NAMALWA (cell line): ENCODE measurements around the gene ETS2.
"Not testable (repeated sequence)": the region's sequence is repeated elsewhere in the genome, so short reads cannot be mapped to it uniquely, and the experiment has no call there.

Experiments used
- DNase-seq: peaks from one replicate; pipeline ENCODE4 v3.0.0-alpha.2; 2015; ENCODE audit warnings: low spot score

ETS2 gene

DNA sequence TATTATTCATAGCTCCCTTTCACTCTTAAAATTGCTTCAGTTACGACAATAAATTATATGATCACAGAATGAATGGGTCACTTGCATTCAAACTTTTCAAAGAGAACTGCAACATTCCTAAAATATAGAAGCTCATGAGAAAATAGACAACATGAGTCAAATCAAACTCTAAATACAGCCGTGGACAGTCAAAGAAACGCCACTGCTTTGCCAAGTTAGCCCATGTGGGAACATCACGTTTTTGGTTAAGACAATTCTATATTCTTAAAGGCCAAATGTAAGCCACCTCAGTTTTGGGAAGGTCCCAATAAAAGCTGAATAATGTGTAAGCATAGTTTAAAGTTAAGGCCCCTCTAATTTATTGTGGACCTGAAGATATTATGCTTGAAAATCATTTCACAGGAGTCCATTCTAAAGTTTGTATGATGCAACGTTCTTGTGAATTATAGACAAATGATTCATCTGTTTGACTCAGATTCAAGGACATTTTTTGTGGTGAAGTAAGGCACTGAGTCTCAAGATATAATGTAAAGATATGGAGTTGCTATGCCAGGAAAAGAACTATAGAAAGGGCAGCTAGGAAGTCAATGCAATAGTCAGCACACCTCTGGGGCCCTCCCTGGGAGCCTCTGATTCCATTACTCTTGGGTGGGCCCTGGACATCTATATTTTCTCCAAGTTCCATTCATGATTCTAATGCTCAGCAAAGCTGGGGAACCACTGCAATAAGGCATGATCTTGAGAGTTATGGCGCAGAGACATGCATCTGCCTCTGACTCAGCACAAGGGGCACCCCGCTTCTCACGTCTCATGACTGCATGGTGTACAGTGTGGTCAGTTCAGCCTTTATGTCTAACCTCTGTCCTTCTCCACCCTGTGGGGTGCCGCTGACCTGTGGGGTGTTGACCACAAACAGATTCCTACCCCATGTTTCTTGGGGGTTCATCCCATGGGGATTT lies 33.9 kb downstream of the ETS2 start:
- DNase-seq, result no peak

DNA sequence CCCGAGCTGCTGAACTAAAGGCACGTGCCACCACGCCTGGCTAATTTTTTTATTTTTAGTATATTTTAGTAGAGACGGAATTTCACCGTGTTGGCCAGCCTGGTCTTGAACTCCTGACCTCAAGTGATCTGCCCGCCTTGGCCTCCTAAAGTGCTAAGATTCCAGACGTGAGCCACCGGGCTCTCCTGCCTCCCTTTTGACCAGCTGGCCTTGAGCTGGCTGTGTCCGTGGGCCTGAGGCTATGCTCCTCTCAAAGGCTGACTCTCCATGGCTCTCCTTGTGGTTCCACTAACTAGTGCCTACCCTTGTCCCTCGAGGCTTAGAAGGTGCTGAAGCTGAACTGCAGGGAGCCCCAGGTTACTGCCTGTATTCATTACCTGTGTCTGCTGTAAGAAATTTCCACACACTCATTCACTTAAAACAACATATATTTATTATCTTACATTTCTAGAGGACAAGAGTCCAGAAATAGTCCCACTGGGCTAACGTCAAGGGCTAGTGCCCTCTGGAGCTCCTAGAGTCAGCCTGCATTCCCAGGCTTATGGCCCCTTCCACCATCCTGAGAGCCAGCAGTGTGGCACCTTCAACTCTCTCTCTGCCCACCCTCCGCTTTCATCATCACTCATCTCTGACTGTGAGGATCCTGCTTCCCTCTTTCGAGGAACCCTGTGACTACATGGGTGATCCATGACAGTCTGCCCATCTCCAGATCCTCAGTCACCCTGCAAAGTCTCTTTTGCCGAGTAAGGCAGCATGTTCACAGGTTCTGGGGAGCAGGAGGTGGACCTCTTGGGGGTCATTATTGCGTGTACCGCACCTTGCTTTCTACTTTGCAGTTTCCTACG lies 34.9 kb downstream of the ETS2 start:
- no peak for DNase-seq

DNA sequence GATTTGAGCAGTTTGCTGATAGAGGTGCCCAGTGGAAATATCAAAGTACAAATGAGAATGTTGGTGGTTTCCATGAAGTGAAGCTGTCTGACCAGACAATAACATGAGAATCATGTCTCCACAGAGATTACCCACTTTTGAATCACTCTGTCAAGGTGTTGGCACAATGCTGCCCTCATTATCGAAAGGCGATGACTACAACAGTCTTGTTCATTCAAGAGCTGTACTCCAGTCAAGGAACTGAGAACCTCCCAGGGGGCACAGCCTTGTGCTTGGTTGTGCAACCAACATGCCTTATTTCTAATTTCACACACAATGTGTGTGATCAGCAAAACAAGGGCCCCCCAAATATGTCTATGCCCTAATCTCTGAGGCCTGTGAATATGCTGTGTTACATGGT lies 35.7 kb downstream of the ETS2 start:
- no peak for DNase-seq

DNA sequence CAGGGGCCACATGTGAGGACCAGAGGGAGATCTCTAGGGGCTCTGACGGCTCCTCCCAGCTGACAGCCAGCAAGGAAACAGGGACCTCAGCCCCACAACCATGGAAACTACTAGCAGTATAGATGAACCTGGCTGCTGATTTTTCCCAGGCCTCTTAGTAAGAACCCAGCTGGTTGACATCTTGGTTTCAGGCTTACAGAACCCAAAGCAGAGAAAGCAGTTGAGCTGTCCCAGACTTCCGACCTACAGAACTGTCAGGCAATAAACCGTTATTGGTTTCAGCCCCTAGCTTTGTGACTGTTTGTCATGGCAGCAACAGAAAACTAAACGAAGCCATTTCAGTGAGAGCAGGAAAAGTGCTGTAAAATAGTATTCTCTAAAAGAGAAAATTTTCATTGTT lies 36.4 kb downstream of the ETS2 start:
- DNase-seq, result no peak

DNA sequence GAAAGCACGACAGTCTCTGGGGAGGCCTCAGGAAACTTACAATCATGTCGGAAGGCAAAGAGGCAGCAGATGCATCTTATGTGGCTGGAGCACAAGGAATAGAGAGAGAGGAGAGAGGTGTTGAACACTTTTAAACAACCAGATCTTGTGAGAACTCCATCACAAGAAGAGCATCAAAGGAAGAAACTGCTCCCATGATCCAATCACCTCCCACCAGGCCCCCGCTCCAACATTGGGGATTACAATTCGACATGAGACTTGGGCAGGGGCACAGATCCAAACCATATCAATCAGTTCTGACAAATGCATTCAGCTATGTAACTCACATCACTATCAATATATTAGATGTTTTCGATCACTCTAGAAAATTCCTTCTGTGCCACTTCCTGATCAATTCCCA lies 37.6 kb downstream of the ETS2 start:
- DNase-seq, result no peak

DNA sequence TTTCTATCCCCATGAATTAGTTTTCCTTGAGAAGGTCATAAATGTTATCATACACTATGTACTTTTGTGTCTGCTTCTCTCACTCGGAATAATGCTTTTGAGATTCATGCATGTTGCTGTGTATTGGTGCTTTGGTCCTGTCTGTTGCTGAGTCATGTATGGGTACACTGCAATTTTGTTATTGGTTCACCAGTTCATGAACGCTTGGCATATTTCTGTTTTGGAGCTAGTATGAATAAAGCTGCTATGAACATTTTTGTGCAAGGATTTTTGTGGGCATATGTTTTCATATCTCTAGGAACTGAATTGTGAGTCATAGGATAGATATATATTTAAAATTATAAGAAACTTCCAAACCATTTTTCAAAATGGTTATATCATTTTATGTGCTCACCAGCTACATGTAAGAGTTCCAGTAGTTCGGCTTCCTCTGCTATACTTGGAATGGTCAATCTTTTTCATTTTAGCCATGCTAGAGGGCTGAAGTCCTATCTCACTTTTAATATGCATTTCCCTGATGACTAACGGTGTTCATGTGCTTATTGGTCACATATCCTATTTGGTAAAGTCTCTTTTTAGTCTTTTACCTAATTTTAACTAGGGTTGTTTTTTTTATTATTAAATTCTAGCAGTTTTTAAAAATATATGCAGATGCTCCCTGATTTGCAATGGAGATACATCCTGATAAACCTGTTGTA lies 38.2 kb downstream of the ETS2 start:
- no peak for DNase-seq

DNA sequence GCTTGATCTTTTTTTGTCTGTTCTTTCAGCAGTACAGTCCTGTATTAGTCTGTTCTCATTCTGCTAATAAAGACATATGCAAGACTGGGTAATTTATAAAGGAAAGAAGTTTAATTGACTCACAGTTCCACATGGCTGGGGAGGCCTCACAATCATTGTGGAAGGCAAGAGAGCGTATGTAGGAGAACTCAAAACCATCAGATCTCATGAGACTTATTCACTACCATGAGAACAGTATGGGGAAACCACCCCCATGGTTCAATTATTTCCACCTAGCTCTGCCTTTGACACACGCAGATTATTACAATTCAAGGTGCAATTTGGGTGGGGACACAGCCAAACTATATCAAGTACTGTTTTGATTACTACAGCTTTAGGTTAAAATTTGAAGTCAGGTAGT lies 39.6 kb downstream of the ETS2 start:
- DNase-seq, result not testable (repeated sequence)

DNA sequence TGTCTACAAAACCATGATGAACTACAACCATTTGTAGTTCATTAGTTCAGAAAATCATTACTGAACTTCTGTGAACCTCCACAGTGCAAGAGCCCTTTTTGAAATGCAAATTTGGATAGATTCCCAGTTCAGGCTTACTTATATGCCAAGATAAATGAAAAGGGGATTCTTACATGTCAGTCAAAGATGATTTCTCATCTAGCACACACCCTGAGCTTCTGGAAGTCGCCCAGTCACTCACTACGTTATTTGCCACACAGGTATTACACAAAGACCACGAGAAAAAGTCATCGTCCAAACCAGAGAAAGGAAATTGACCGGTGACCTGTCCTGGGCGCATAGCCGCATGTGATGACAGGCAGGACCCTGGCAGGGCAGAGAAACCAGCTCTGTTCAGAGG lies 41.8 kb downstream of the ETS2 start:
- DNase-seq, result no peak

DNA sequence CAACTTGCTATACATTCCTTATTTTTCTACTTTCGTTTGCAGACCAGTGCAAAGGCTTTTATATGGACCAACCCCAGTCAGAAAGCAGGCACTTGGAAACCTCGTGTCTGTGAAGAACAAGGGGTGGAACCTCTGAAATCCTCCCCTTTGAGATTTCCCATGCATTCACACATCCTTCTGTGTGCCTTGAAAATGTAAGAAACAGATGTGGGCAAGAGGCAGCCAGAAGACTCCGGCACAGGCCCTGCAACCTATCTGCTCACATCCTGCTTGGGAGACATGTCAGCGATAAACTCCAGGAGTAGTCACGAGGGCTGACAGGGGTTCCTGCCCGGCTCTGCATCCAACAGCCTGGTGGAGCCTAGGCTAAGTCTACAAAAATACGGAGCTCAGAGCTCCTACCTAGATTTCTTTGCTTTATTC lies 42.5 kb downstream of the ETS2 start:
- no peak for DNase-seq

DNA sequence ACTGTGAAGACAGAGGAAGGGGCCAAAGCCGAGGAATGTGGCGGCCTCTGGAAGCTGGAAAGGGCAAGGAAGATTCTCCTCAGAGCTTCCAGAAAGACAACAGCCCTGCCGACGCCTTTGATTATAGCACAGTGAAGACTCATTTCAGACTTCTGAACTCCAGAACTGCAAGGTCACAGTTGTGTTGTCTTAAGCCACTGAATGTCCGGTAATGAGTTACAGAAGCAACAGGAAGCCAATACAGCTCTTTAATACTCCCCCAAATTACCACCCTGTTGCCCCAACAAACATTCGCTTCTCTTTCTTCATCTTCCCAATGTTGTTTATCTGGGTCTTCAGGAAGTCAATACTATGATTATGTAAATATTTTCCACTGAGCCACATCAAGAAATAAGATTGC lies 44.0 kb downstream of the ETS2 start:
- DNase-seq, result no peak

DNA sequence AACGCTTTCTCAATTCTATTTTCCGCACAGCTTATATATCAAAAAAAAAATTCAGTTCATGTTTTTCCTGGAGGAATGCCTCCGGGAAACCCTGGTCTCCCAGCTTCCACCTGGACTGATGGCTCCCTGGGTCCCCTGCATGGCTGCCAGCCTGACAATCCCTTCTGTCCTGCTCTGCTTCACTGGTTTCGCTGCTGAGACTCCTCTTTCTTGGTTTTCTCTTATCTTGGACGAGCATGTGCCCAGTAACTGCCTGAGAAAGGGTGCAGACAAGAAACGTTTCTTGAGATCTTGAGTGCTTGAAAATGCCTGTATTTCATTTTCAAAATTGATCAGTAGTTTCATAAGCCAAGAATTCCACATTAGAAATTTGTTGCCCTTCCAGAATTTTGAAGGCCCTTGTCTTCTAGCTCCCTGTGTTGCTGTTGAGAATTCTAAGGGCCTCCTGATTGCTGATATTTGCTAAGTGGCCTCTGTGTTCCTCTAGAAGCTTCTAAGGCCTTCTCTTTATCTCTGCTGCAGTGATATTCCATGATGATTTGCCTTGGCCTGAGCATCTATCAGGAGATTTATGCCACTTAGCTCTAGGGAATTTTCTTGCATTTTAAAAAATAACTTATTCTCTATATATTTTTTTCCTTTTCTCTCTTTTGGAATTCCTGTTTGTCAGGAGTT lies 44.7 kb downstream of the ETS2 start:
- DNase-seq, result no peak

DNA sequence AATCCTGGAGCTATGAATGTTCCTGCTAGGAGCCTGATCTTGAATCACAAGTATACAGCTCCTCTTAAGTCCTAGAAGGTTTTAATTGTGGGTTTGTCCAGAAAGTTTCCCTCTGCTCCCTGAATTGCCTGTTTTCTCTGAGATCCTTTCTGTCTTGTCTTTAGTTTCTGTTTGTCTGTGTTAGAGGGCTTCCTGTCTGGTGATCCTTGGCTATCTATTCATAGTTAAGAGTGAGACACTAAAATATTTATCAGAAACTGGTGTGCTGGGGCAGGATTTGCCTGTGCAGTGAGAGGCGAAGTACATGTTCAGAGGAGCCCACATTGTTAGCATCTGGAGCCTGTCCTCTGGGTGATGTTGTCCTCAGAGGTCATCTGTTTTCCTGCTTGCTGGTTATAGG lies 45.4 kb downstream of the ETS2 start:
- DNase-seq, result no peak

DNA sequence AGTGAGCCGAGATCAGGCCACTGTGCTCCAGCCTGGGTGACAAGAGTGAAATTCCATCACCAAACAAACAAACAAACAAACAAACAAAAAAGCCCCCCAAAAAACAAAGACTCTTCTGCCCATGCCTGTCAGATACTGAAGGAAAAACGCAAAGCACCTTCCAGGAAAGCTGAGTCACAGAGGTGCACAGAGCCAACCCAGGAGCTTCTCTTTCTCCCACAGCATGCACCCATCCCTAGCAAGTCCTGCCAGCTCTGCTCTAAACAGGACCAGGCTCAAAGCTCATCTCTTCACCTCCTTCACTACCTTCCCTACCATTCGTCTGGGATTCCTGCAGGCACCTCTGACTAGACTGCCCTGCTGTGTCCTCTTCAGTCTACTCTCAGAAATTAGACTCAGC lies 46.5 kb downstream of the ETS2 start:
- no peak for DNase-seq

DNA sequence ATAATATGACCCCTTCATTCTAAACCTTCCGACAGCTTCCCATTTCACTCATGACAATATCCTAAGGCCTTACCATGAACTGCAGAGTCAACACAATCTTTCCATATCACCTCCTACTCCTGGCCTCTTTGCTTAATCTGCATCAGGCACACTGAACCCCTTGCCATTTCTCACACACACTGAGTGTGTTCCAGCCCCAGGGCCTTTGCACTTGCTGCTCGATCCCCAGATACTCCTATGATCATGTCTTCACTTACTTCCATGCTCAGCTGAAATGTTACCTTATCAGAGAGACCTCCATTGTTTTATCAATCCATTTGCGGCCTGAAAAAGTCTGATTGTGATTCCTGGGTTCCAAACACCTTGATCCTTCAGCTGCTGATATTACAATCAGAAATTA lies 47.0 kb downstream of the ETS2 start:
- DNase-seq, result no peak

DNA sequence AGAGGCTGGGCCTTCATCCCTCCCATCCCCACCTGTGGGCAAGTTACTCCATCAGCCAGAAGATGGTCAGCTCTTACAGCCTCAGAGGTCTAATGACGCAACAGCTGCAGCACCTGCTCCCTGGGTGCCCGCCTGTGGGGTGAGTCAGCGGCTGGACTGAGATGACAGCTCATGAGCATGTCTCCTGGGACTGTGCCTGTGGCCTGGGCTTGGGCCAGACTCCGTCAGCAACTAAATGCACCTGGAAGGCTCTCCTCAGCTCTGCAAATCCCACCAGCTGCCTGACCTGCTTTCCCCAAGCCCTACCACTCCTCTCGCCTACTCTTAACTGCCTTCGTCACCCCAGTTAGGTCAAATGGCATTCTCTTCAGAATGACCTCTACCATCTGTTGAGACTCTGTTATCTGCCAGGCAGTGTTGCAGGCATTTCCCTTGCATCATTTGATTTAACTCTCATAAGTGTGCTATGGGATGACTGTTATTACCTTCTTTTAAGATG lies 47.7 kb downstream of the ETS2 start:
- peak; percentile 91 for DNase-seq

DNA sequence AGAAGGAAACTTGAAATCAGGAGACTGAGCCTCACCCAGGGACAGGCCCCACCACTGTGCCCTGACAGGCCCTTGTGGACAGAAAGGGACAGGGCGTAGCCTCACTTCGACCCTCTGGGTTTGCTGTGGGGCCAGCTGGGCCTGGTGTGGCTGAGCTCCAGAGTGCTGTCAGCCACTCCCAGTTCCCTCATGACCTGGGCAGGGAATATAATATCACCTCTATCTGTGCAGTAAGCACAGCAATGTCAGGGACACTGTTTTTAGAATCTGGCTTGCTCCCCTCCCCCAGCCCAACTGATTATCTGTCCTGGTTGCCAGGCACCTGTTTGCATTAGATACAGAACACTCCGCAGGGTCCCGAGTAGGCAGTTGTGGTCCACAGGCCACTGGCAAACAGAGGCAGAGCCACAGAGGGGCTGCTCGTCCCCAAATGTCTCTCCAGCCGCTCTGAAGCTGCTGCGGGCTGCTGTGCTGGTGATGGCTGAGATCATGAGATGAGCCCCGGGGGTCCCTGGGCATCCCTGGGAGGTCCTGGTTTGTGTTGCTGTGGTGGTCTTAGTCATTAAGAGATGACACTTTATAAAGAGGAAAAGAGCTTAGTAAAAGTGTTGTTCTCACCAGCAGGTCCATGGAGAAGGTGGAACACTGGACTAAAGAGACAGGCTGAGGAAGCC lies 51.6 kb downstream of the ETS2 start:
- no peak for DNase-seq

DNA sequence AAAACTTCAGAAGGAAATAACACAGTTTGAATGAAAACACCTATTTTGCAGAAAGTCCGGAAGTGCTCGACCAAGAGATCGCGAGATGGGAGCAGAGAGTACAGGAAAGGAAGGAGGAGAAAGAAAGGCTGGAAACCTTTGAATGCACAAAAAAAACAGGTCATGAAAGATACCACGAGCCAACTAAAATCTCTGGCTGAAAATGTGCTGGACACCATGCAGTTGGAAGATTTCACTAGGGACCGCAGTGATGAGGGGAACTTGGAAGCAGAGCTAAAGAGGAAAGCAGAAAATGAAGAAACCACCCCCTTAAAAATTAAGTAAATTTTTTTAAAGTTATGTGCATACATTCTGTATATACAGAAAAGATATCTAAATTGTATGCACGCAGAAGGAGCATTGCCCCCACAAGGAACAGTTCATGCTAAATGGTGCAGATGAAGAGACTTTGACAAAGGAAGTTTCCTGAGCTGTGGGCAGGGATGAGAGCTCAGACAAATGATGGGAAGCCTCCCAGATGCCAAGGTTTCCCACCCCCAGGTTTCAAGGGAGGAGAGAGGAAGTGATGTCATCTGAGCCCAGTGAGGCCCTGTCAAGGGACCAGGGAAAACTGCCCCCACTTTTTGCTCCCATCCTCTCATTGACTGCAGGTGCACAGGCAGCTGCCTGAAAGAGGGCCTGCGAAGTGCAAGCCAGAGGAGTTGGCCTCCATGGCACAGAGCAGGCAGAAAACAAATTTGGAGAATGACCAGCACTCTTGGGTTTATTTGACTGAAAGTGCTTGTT lies 52.5 kb downstream of the ETS2 start:
- peak; percentile 25 for DNase-seq

DNA sequence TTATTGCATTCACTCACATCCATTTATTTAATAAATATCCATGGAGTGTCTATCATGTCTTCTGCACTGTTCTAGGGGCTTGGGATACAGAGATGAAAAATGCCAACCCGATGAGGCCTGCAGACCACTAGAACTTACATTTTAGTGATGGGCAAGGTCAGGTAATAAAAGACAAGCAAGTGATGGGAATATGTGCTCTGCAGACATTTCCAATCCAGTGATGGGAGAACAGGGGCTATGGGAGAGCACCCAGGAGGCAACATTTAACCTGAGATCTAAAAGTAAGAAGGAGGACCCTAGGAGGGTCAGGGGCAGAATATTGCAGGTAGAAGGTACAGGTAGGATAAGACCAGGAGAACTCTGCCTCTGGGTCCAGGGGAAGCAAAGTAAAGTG lies 53.1 kb downstream of the ETS2 start:
- DNase-seq, result no peak

DNA sequence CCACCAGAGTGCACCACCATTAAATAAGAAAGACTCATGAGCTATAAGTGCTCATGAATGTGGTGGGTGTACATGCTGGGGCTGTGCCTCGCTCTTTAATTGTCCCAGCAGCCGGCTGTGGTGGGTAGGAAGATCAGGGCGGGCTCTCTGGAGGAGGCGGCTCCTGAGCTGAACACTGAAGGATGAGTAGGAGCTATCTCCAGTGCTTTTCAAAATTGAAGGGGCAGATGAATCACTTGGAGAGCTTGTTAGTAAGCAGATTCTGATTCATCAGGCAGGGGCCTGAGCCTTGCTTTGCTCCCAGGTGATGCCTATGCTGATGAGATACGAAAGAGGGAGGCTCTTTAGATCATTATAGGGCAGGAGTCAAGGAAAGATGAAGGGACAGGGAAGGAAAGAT lies 54.1 kb downstream of the ETS2 start:
- no peak for DNase-seq

DNA sequence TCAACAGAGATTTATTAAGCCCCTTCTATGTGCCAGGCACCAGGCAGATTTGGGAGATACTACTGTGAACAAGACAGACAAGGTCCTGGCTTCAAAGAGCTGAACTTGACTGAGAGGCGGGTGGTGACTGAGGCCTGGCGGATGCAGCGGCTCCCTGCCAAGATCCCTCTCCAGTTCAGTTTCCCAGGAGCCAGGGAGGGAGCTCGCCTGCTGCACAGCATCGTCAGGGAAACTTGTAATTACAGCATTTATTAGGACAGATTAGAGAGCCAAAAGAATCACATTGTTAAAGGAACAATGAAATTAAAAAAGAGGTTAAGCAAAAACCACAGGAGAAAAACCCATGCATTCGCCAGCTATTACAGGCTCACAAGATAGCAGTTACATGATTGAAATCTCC lies 55.3 kb downstream of the ETS2 start:
- no peak for DNase-seq
